Glomerular visceral epithelial cell (primary cell): Measurements from ENCODE around the gene PER1.
A peak's percentile ranks its signal among the peaks of the same experiment; 100 is the strongest.
"Not testable (repeated sequence)": the region's sequence is repeated elsewhere in the genome, so short reads cannot be mapped to it uniquely, and the experiment has no call there.

Source experiments
- DNase-seq: peaks from one replicate; pipeline ENCODE4 v3.0.0-alpha.2; 2016; ENCODE audit errors: extremely low spot score

Gene PER1

GRCh38 chr17:8152112-8152775 is at the start of gene PER1:
TSS of gene PER1 (minus strand) at chr17:8152404. CDS start at chr17:8150706, 1,698 bp downstream.
- DNase-seq = peak; percentile 95

- DNase-seq = peak; percentile 84
Measured at GRCh38 chr17:8192070-8192815, 40.0 kb upstream of the PER1 start.

GRCh38 chr17:8190506-8190905 is 38.3 kb upstream of the PER1 start:
- DNase-seq = no peak

GRCh38 chr17:8189711-8190477 is 37.7 kb upstream of the PER1 start, which contains the start of gene BORCS6:
TSS of gene BORCS6 (minus strand) at chr17:8190180. CDS start at chr17:8190140, 40 bp downstream.
- peak; percentile 99 for DNase-seq

GRCh38 chr17:8189041-8189710 is 37.0 kb upstream of the PER1 start:
- DNase-seq = no peak

GRCh38 chr17:8188263-8188839 is 36.1 kb upstream of the PER1 start:
- DNase-seq = no peak

GRCh38 chr17:8187517-8188262 is 35.5 kb upstream of the PER1 start:
- peak; percentile 99 for DNase-seq

GRCh38 chr17:8186787-8187516 is 34.7 kb upstream of the PER1 start:
- DNase-seq = peak; percentile 97

GRCh38 chr17:8186446-8186786 is 34.2 kb upstream of the PER1 start:
- DNase-seq = no peak

- DNase-seq = peak; percentile 87
Measured at GRCh38 chr17:8185582-8186445, 33.6 kb upstream of the PER1 start.

- DNase-seq = no peak
Measured at GRCh38 chr17:8176998-8177731, 25.0 kb upstream of the PER1 start.

GRCh38 chr17:8176197-8176940 is 24.2 kb upstream of the PER1 start, which contains the start of gene TMEM107:
TSS of gene TMEM107 (minus strand) at chr17:8176380. CDS start at chr17:8176286, 94 bp downstream.
- DNase-seq = peak; percentile 83

GRCh38 chr17:8175795-8176196 is 23.6 kb upstream of the PER1 start:
- DNase-seq = peak; percentile 44

GRCh38 chr17:8173871-8174322 is 21.7 kb upstream of the PER1 start:
- DNase-seq = no peak

GRCh38 chr17:8173056-8173870 is 21.1 kb upstream of the PER1 start:
- DNase-seq = peak; percentile 96

- DNase-seq = not testable (repeated sequence)
Measured at GRCh38 chr17:8170186-8170585, 18.0 kb upstream of the PER1 start.

GRCh38 chr17:8167526-8167925 is 15.3 kb upstream of the PER1 start:
- DNase-seq = no peak
